ELR (cell line): ENCODE results near the gene LRIG3.

Source experiments
- DNase-seq: peaks from one replicate; pipeline ENCODE4 v3.0.0-alpha.2; 2015; ENCODE audit warnings: low read depth

Gene LRIG3

DNA sequence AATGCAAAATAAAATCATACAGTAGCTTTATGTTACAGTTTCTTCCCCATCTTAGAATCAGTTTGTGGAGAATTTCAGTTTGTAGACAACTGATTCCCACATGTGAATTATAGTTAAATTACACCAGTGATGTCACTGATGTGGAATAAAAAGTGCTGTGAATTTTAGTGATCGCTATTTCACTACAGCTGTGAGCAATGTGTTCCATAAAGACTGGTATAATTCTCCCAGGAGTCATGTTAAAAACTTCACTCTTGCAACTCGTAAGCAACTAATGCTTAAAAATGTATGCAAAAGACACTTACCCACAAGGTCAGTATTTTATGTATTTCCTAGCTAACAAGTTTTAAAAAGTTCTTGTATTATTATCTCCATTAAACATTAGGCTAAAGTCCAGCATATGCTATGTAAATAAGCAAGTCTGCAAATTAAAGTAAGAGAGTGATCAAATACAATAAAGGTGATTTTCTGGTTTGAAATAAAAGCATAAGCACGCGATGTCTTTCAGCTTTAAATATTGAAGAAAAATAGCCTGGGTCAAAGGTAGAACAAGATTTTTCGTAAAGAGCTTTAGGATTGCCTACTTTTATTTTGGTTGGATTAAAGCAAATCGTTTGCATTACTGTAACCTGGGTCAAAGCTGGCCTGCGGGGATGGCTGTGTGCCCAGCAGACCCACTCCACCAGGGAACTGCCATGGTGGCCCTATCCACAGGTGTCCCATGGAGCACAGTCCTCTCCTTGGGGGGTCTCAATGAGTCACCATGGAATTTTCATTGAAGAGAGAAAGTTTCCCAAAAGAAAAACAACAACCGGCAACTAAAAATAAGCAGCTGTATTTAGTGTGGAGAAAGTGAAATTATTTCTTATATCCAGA, 12.7 kb upstream of the LRIG3 start:
- DNase-seq = no peak

DNA sequence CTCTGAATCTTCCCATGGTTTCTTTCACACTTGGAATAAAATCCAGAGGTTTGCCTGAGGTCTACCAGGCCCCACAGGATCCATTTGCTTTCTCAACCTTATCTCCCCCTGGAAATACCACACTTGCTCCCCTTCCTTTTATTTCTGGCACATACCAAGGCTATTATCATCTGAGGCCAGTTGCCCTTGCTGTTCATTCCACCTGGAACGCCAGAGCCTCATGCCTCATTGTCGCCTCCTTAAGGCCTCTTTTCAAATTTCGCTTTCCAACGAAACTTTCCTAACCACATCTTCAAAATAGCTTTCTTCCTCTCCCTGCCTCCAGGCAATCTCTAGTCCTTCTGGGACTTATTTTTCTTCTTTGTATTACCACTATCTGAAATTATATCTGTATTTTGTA, 11.2 kb upstream of the LRIG3 start:
- DNase-seq = no peak

DNA sequence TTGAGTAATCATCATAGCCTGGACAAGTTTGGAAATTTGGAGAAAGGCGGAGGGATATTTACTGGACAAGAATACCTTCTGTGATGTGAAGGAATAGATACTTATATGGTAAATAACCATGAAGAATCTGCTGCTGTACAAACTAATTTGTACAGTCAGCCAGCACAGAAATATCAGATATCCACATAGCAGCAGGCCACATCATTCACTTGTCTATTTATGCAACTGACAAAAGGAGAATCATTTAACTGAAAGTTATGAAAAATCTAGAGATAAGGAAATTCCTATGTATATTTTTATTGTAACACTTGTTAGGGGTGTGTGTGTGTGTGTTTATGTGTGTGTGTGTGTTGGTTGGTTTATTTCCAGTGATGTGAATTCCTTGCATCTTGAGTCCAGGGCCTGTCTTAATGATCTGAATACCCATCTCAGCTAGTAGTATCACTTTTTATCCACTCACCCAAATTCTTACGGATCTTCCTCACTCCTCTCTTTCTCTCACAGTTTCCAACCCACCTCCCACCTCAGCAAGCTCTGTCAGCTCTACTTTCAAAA, 10.5 kb upstream of the LRIG3 start:
- DNase-seq = no peak

DNA sequence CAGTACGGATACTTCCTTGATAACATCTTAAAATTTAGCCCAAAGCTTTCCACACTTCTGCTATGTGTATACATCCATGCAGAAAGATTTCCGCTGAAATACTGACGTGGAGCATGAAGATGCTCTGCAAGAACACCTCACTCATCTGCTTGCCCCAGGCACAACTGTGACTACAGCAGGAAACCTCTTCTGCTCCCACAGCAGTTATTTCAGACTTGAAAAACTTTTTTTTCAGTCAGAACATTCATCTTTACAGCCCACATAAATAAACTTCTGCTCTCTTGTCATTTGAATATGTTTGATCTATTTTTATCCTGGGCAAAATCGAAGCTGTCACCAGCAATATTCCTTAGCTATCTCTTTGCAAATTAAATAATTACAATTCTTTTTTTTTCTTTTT, 6.8 kb upstream of the LRIG3 start:
- no peak for DNase-seq

DNA sequence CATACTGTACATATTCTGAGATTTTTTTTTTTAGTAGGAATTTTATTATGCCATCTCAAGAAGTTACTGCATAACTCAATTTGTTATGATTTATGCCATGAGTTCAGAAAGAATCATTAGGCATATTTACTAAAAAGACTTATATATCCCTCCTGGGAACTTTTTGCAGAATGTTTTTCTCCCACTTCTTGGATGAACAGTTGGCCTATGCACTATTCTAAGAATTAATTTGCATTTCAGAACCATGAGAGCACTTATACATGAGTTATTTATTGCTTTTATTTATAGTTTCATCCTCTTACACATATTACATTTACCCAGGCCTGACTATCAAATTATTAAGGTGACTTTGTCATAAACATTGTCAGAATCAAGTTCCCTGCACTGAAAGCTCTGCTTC, 6.3 kb upstream of the LRIG3 start:
- DNase-seq = no peak

DNA sequence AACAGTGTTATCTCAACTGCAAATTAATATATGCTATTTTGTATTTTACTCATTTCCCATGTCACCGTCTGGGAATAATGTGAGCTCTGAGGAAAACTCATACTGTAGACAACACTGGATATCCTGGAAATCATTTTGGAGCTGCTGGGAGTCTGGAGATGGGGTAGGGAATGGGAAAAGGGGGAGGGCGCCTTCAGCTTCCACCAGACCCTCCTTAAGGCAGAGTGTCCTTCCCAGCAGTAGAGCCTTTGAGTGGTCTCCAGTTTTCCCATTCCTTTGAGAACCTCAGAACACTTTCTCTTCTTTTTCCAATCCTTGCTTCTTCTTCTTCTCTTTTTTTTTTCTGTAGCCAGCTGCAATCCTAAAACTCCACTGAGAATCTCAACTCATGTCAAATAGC, 5.4 kb upstream of the LRIG3 start:
- no peak for DNase-seq

DNA sequence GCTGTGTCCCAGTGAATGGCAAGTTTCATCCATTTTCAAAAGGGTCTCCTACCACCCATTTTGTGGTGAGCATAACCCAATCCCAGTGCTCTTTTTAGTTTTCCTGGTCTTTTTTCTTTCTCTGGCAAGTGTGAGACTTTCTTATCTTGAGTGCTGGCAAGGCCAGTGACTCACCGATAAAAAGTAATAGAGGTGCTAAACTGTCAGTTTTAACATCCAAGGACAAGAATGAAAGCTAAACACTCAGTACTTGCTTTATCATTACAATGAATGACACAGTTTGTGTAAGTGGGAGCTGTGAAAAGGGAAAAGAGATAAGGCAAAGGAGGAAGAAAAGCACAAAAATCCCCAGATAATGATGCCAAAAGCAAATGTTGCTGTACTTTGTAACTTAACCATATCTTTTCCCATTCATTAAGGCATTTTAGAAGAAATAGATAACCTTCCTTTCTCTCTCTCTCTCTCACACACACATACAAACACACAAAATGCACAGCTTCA, 4.9 kb upstream of the LRIG3 start:
- no peak for DNase-seq

DNA sequence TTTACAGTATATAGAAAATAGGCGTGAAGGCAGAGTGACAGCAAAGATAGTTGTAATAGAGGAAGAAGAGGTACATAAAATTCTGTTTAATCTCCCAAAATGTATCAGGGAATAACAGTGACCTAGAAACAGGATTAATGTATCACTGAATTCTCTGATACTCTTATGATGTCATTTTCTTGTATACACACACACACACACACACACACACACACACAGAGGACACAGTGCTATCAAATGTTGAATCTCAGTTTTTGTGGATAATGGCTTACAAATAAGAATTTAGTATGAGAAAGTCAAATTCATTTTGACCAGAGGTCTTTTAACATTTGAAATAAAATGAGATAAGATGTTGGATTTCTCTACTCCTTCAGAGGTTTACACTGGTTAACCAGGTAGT, 4.3 kb upstream of the LRIG3 start:
- no peak for DNase-seq

DNA sequence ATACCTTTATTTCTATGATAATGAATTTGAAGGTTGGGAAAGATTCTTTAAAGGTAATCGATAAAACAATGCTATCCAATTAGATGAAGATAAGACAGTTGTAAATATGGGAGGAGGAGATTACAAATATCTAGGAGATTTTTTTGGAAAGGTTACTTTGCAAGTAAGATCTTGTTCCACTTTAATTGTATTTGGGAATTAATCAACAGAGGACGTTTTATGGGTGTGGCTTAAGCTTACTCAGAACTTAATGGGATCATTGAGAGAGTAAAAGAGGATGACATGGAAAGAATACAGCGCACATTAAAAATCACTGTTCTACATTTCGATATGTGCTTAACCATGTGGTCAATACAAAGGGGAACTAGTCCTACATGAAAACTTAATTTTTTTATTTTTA, 3.5 kb upstream of the LRIG3 start:
- DNase-seq = no peak

DNA sequence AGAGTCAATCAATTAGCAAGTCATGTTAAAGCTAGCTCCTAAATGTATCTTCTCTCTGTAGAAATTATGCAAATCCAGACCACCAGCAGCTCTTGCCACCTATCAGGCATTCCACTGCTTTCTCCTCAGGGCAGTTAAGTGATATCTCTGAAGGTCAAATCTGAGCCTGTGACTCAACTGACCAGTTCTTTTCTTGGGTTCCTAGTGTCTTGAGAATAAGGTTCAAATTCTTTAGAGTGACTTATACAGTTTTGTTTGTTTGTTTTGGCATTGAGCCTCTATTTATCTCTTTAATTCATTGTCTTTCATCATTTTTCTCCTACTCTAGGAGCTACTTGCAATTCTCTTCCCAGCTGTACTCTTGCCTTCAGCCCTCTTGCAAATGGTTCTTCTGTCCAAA, 2.5 kb upstream of the LRIG3 start:
- DNase-seq = peak; percentile 37

DNA sequence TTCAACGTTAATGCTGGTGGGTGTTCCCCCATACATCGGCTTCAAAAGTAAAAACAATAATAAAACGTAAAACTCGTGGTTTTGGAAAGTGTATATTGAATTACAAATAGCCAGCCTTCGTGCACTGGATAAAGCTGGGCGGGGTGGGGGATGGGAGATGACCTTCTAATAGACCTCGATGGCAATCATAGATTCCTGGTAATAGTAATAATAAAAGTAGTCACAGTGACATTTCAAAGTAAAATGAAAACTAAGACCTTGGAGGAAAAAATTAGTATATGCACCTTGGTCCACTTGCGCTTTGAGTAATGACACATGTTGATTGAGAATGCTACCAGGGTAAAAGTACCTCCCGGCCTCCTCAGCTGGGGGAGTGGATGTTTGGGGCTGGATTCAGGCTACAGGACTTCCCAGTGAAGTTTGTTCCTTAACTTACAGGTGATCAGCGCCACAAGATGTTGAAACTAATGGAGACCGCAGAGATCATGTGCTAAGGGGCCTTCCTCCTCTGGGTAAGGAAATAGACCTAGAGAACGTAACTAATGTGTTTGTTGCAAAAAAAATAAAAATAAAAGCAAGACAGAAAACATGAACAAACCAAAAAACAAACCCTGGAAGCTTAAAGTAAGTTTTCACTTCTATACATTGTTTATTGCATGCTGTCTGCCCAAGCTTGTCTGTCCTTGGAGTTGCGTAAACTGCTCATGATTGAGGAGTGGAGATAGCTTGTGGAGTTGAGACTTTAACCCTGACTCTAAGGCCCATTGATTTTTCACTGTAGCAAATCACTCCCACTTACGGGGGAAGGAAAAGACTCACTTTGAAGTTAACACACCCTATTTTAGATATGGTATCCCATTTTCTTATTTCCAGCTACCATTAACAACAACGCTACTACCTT, 907 bp upstream of the LRIG3 start:
- DNase-seq = no peak

DNA sequence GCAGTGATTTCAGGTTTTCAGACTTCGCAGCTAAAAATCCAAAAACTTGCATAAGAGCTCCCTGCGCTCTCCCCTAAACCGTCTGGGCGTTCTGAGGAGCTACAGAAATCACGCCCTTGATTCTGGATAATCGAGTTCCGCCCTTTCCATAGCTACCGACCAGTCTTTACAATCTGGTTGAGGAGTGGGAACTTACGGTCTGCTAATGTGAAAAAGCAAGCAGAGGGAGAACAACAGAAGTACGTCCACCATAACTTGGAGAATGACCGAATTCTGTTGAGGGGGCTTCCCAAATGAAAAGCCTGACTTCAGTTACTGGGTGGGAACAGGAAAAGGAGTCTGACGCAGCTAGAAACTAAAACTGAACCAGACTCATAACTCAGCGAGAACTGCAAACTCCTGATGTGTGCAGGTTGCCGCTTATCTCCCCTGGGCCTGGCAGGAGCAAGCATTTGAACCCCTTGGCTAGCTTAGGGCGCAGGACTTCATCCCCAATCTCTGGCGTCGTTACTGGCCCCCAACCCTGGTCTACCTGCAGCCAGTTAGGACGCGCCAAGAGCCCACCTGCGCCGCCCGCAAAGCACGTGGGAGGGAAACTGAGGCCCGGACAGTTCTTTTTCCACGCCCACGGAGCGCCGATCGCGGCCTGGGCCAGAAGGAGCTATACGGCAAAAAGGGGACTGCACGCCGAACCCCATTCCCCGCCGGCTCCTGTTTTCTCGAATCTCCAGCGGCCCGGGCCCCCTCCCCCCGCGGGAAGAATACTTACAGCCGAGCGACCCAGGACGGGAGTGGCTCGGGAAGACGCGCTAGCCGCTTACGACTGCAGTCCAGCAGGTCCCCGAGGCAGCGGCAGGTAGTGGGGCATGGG, 838 bp downstream of the LRIG3 start:
- peak; percentile 67 for DNase-seq

DNA sequence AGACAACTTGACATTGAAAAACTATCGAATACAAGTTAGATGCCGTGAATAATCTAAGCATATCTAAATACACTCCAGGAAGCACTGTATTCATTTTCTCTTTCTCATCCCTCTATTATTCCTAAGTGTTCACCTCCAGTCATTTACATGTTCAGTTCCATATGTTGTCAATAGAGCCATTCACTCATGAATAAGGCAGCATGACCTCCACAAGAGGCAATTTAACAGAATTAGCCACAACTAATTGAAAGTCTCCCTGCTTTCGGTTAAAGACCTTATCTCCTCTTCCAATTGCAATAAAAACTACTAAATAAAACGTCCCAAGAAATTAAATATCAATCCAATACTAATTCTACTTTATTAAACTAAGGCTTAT, 1.8 kb downstream of the LRIG3 start:
- DNase-seq = peak; percentile 40

DNA sequence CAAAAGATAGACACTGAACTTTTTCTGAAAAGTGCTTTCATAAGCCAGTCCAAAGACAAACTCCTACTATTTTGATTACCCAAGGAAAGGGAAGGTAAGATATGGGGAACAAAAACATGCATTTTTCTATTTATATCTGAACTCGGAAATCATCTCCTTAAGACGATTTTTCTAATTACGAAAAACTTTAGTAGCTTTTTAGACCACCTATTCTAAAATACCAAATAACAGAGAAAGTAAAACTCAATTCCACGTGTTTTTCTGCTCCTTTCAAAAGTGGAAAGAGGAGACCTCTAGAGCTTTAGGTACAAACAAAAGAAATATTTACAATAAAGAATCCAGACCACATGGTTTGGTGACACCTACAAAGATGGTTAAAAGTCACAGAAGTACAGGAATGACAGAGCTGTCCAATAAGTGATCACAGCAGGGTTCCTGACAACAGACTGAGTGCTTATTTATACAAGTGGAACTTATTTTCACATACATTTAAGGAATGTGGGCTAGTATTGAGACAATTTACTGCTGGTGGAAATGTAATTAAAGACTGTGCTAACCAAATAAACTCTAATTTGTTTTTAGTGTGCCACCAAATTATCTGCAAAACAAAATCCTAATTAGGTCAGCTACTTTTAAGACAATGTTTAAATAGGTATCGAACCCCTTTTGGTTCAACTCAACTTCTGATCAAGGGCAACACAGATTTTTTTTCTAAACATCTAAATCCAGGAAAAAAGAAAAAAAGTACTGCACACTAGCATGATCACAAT, 2.4 kb downstream of the LRIG3 start:
- peak; percentile 34 for DNase-seq

DNA sequence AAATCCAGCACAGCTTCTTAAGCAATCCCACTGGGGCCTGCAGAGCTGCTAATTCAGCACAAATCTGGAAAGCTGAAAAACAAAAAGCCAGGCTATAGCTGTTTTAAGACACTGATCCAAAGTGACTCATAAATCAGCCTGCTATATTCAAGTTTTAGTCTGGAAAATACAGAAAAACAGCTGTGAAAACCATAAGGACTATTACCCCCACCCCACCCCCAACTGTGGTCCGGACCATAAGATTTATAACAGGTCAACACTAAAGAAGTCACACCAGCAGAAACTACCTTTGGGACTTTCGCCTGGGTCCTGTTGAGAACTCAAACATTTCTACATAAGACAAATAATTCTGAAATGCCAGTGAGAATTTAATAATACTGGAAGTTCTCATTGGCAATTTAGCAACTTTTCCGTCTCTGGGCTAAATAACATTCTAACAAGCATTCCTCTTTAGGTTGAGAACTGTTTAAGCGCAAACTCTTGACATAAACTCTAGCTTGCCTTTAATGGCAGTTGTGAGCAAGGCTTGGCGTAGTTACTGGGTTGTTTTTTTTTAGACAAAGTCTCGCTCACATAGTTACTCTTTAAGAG, 3.3 kb downstream of the LRIG3 start:
- DNase-seq = peak; percentile 45

DNA sequence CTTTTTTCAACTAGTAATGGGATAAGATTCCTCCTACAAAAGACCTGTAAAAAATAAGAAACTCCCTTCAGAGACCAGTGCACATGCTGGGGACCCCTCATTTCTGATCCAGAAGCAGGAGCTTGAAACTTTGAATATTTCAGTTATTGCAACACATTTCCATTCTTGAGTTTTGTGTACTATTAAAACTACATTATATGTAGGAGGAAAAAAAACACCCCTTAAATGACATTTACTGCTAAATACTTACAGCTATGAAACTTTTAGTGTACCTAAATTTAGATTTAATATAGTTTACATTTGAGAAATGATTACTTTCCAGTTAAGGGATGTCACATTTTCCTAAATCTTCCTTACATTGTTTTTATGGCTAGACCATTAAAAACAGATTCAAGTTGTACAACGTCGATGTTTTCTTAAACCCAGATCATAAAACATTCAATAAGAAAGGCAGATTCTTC, 4.1 kb downstream of the LRIG3 start:
- no peak for DNase-seq

DNA sequence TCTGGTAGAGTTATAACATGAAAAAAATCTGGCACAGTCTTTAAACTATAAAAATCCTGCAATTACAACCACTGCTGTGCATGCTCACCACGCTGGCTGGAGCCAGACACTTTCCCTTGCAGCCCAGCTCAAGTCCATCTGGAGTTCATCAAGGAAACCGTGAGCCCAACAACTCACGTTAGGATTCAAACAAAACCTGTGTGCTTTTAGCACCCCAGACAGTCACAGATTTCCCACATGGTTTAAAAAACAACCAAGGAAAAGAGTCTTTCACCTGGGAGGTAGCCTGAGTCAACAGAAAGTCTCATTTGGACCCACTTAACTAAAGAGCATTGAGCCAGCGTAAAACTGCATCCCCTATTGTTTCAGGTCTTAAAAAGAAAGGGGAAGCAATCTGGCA, 4.7 kb downstream of the LRIG3 start:
- peak; percentile 27 for DNase-seq

DNA sequence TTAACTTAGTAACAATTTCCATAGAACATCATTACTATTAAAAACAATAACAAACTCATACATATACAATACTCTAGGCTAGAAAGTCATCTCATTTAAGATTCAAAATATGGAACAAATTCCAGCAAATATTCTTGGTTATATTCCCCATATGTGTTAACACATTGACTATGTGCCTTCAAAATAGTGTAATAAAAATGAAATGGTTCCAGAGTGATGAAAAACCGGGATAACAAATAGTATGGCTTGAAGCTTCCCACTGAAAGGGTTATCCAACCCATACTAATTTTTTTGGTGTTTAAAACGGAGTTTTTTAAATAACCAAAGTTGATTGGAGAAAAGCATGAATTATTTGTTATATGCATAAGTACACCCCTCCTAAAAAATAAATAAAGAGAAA, 5.3 kb downstream of the LRIG3 start:
- no peak for DNase-seq

DNA sequence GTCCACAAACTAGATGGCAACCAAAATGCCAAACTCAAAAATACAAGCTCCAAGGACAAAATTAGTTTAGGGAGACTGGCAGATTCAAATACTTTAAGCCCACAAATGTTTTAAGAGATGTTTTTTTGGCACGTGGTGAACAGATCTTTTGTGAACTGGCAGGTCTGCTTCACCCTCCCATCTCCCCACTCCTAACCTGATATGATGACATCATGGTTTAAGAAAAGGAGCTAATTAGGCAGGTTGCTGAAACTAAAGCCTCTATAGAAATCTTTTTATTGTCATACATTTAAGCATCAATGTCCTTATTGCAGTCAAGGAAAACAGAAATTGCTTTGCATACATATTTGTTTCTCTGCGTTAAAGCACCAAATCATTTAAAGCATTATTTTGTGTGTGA, 5.8 kb downstream of the LRIG3 start:
- DNase-seq = no peak

DNA sequence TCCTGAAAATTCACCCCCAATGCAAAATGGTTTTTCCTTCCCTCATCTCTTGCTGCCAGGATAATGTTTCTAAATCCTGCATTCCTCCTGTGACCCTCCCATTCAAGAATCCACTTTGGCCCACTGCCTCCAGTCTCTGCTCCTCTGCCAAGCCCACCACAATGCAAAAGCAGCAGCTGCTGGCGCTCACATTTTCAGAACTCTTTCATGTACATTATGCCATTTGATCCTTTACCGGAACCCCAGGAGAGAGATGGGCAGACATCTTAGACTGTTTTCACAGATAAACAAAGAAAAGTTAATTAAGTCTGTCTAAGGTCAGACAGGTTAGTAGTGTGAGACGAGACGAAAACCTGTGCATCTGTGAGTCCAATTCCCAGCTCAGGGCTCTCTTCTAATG, 12.9 kb downstream of the LRIG3 start:
- DNase-seq = no peak

DNA sequence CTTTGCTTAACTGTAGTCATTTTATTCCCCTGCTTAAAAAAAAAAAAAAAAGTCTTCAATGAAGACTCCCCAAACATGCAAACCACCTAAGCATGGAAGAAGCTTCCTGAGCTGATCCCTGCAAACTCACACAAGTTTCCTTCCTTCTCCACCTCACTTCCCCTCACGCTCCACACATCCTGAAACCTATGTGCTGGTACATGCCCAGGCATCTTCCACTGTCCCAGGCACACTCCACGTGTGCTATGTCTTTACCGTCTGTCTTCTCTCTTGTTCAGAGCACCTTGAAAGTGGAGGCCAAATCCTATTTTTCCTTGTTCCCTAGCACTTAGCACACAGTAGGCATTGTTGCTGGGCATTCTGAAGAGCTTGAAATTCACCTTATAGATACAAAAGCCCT, 13.4 kb downstream of the LRIG3 start:
- DNase-seq = no peak
